Measurements from ENCODE around the gene INPP5D. TPM values are rescaled to one million over a fixed set of nuclear protein-coding genes. Genes with fewer than 3 reads are reported as not detected.

The INPP5D gene
- total and polyA plus RNA-seq, 2 of the 8 experiments (the other 6 are each of a cell fraction or from before 2014, with no cell fraction given): 4.5 to 7.1 TPM

DNA sequence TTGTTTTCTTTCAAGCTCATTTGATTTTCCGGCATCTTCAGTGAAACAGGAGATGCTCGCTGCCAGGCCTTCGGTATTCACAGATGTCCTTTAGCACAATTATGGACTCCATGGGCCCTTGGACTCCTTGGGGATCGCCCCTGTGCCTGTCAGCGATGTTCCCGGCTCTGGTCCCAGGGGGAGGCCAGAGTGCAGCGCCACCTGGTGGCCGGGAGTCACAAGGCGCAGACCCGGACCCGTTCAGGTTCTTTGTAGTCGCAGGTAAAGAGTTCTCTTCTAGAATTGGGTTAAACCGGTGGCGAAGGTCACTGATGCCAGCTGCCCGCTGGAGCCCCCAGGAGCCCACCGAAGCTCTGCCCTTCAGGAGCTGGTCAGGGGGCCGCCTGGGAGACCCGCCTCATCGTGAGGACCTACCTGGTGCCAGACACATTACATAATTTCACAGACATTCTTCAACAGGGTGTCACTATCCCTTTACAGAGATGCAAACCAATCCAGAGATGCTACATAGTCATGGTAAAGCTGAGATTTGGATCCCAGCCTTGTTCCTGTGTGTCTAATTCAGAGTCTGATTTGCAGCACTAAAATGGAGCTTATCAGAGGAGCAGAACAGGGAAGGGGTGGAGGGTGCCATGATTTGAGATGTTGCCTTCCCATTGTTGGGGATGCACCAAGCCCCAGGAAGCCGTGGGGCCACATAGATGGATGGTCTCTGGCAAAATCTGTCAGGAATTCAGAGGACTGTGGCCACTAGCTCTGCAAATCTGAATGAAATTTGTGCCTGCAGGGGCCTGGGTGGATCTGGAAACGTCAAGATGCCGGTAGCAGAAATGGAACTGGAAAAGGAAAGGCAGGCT is 6.0 kb upstream of the INPP5D start (continued):
- TF ChIP-seq, protein P1, sequence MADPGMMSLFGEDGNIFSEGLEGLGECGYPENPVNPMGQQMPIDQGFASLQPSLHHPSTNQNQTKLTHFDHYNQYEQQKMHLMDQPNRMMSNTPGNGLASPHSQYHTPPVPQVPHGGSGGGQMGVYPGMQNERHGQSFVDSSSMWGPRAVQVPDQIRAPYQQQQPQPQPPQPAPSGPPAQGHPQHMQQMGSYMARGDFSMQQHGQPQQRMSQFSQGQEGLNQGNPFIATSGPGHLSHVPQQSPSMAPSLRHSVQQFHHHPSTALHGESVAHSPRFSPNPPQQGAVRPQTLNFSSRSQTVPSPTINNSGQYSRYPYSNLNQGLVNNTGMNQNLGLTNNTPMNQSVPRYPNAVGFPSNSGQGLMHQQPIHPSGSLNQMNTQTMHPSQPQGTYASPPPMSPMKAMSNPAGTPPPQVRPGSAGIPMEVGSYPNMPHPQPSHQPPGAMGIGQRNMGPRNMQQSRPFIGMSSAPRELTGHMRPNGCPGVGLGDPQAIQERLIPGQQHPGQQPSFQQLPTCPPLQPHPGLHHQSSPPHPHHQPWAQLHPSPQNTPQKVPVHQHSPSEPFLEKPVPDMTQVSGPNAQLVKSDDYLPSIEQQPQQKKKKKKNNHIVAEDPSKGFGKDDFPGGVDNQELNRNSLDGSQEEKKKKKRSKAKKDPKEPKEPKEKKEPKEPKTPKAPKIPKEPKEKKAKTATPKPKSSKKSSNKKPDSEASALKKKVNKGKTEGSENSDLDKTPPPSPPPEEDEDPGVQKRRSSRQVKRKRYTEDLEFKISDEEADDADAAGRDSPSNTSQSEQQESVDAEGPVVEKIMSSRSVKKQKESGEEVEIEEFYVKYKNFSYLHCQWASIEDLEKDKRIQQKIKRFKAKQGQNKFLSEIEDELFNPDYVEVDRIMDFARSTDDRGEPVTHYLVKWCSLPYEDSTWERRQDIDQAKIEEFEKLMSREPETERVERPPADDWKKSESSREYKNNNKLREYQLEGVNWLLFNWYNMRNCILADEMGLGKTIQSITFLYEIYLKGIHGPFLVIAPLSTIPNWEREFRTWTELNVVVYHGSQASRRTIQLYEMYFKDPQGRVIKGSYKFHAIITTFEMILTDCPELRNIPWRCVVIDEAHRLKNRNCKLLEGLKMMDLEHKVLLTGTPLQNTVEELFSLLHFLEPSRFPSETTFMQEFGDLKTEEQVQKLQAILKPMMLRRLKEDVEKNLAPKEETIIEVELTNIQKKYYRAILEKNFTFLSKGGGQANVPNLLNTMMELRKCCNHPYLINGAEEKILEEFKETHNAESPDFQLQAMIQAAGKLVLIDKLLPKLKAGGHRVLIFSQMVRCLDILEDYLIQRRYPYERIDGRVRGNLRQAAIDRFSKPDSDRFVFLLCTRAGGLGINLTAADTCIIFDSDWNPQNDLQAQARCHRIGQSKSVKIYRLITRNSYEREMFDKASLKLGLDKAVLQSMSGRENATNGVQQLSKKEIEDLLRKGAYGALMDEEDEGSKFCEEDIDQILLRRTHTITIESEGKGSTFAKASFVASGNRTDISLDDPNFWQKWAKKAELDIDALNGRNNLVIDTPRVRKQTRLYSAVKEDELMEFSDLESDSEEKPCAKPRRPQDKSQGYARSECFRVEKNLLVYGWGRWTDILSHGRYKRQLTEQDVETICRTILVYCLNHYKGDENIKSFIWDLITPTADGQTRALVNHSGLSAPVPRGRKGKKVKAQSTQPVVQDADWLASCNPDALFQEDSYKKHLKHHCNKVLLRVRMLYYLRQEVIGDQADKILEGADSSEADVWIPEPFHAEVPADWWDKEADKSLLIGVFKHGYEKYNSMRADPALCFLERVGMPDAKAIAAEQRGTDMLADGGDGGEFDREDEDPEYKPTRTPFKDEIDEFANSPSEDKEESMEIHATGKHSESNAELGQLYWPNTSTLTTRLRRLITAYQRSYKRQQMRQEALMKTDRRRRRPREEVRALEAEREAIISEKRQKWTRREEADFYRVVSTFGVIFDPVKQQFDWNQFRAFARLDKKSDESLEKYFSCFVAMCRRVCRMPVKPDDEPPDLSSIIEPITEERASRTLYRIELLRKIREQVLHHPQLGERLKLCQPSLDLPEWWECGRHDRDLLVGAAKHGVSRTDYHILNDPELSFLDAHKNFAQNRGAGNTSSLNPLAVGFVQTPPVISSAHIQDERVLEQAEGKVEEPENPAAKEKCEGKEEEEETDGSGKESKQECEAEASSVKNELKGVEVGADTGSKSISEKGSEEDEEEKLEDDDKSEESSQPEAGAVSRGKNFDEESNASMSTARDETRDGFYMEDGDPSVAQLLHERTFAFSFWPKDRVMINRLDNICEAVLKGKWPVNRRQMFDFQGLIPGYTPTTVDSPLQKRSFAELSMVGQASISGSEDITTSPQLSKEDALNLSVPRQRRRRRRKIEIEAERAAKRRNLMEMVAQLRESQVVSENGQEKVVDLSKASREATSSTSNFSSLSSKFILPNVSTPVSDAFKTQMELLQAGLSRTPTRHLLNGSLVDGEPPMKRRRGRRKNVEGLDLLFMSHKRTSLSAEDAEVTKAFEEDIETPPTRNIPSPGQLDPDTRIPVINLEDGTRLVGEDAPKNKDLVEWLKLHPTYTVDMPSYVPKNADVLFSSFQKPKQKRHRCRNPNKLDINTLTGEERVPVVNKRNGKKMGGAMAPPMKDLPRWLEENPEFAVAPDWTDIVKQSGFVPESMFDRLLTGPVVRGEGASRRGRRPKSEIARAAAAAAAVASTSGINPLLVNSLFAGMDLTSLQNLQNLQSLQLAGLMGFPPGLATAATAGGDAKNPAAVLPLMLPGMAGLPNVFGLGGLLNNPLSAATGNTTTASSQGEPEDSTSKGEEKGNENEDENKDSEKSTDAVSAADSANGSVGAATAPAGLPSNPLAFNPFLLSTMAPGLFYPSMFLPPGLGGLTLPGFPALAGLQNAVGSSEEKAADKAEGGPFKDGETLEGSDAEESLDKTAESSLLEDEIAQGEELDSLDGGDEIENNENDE (IDR thresholded peaks at IDR 0.05; ENCODE audit: insufficient replicate concordance, low read length): no peak
- TF ChIP-seq SUZ12 (IDR thresholded peaks at IDR 0.05; ENCODE audit: low read length): no peak
- no peak for TF ChIP-seq ASH2L (IDR thresholded peaks at IDR 0.05; ENCODE audit: low read length)
- no peak for TF ChIP-seq SP2 (IDR thresholded peaks at IDR 0.05; ENCODE audit: low read length)
- no peak for TF ChIP-seq SAP30 (IDR thresholded peaks at IDR 0.05; ENCODE audit: insufficient read depth, insufficient replicate concordance, low read length)
- no peak for TF ChIP-seq BCL11A (IDR thresholded peaks at IDR 0.05; ENCODE audit: low read depth in 2 of 2, low read length in 2 of 2)
- no peak for TF ChIP-seq CEBPB (IDR thresholded peaks at IDR 0.05; ENCODE audit: low read depth, low read length)
- TF ChIP-seq RFX5 (IDR thresholded peaks at IDR 0.05; ENCODE audit: borderline replicate concordance, low read depth, low read length): no peak
- no peak for TF ChIP-seq RBBP5 (IDR thresholded peaks at IDR 0.05; ENCODE audit: borderline replicate concordance, low read depth, low read length)
- no peak for TF ChIP-seq POU5F1 (IDR thresholded peaks at IDR 0.05; ENCODE audit: low read depth, low read length)

Data from H1 (cell line).